EH (cell line): ENCODE measurements around the gene CNIH4.
"Not testable (repeated sequence)": the region's sequence is repeated elsewhere in the genome, so short reads cannot be mapped to it uniquely, and the experiment has no call there.

Source experiments
- DNase-seq: peaks from one replicate; pipeline ENCODE4 v3.0.0-alpha.2; 2015; ENCODE audit warnings: low read depth

The CNIH4 gene

DNA sequence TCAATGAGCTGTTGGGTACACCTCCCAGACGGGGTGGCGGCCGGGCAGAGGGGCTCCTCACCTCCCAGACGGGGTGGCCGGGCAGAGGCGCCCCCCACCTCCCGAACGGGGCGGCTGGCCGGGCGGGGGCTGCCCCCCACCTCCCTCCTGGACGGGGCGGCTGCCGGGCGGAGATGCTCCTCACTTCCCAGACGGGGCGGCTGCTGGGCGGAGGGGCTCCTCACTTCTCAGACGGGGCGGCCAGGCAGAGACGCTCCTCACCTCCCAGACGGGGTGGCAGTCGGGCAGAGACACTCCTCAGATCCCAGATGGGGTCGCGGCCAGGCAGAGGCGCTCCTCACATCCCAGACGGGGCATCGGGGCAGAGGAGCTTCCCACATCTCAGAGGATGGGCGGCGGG lies 7.0 kb upstream of the CNIH4 start:
- not testable (repeated sequence) for DNase-seq

DNA sequence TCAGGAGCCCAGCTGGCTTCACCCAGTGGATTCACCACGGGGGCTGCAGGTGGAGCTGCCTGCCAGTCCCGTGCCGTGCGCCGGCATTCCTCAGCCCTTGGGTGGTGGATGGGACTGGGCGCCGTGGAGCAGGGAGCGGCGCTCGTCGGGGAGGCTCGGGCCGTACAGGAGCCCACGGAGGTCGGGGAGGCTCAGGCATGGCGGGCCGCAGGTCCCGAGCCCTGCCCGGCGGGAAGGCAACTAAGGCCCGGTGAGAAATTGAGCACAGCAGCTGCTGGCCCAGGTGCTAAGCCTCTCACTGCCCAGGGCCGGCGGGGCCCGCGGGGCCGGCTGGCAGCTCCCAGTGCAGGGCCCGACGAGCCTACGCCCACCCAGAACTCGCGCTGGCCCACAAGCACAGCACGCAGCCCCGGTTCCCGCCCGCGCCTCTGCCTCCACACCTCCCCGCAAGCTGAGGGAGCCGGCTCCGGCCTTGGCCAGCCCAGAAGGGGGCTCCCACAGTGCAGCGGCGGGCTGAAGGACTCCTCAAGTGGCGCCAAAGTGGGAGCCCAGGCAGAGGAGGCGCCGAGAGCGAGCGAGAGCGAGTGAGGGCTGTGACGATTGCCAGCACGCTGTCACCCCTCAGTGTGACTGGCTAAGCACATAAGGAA lies 4.1 kb upstream of the CNIH4 start:
- not testable (repeated sequence) for DNase-seq

DNA sequence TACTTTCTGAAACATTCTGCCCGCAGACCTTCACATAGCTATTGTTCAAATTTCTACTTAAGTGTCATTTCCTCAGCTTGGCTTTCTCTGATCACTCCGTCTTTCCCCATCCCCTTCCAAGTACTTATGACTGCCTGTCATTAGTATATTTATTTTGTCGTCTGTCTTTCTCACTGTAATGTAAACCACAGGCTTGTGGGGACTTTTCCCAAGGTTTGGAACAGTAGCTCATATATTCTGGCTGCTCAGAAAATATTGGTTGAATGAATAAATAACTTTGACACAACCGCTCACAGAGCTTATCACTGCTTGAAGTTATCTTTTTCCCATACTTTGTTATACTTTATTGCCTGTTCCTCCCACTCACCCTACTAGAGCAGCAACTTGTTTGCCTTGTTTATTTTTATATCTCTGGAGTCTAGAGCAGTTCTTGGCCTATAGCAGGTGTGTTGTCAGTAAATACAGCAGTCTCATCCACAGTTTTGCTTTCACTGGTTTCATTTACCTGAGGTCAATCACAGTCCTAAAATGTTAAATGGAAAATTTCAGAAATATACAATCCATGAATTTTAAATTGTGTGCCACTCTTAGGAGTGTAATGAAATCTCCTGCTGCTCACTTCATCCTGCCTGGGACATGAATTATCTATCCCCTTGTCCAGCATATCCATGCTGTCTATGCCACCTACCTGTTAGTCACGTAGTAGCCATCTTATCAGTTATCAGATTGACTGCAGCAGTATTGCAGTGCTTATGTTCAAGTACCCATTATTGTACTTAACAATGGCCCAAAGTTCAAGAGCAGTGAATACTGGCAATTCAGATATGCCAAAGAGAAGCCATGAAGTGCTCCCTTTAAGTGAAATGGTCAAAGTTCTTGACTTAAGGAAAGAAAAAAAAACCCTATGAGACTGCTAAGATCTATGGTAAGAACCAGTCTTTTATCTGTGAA lies 2.4 kb upstream of the CNIH4 start:
- no peak for DNase-seq

DNA sequence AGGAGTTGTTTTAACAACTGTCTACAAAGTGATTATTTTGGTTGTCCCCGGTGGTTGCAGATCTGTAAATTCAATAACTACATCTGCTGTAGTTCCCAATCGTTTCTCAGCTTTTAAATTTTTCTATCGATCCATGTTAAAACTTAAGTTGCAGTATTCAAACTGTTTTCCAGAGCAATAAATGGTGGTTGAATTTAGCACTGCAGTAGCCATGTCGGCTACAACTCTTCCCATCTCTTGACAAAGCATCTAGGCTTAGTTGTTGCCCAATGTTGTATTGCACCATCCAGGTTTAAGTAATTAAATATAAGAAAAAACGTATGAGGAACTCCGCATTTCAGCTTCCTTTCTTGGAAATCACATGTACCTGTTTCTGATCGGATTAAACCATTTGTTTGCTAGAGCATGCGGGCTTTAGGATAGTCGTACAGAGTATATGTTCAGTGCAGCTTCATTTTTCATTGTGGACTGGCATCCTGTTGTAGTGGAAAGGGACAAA lies 996 bp downstream of the CNIH4 start:
- DNase-seq: peak; percentile 53

DNA sequence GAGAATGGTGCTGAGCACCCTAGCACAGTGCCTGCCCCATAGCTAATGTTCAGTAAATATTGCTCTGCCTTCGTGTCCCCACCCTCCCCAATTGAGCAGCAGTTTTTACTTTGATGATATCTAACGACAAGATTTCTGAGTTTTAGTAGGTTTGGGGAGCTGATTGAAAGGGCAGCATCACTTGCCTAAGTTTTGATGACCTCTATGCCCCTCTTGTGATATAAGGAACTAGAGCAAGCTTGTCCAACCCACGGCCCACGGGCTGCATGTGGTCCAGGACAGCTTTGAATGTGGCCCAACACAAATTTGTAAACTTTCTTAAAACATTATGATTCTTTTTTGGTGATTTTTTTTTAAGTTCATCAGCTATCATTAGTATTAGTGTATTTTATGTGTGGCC lies 1.6 kb downstream of the CNIH4 start:
- no peak for DNase-seq

DNA sequence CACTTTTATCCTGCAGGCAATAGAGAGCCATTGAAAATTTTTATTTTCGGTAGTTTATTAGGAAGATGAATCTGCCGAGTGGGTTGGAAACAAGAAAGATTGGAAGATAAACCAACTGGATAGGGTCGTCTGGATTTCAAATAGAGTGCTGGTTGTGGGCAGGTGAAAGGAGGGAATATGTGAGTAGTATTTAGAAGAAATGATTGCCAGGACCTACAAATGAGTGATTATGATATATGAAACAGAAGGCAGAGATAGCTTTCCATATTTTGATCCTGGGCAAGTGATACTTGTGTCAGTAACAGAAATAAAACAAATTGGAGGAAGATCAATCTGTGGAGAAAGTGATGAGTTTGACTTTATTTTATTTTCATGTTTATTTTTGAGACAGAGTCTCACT lies 2.5 kb downstream of the CNIH4 start:
- DNase-seq: no peak

DNA sequence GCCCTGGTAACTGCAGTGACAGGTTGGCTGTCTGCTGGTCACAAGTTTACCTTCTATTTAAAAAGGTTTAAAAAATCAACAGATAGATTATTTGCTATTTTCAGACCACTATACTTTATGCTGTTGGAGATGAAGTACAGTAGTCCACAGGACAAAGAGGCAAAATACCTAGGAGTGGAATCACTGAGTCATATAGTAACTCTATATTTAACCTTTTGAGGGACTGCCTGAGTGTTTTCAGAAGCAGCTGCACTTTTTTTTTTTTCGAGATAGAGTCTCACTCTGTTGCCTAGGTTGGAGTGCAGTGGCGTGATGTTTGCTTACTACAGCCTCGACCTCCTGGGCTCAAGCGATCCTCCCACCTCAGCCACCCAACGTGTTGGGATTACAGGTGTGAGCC lies 11.7 kb downstream of the CNIH4 start:
- no peak for DNase-seq

DNA sequence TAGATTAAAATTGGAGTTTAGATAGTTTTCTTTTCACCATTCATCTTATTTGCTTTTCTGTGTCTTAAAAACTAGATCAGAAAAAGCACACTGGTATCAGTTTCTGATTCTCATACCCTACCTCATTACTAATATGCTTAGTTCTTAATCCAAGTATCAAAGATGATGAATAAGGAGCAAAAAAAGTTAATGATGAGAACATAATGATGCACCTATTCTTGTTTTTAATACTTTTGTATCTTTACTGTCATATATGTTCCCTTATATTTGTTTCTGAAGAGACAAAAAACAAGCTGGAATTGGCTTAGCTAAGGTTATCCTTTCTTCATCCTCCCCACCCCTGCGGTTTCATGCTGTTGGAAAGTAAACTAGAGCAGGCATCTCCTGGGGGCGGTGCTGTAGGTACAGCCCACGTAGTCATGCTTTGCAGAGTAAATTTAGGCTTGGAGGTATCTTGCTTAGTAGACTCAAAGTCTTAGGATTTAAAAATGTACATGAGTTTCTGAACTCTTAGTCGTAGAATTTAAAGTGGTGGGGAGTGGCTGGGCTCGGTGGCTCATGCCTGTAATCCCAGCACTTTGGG lies 16.4 kb downstream of the CNIH4 start:
- no peak for DNase-seq

DNA sequence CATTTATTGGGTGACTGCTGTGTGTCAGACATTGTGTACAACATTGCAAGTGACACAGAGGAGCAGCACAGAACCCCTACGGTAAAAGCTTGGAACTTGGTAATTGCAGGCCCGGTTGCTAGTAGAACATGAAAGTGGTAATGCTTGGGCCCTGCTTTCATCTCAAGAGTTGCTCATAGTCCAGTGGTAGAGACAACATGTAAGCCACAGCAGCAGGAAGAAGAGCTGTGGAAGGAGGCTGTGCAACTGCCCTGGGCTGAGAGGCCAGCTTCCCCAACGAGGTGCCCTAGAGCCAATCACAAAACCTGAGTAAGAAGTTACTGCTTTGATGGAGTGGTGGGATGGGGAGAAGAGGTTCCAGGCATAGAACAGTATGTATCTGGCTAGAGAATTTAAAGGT lies 18.4 kb downstream of the CNIH4 start:
- no peak for DNase-seq

DNA sequence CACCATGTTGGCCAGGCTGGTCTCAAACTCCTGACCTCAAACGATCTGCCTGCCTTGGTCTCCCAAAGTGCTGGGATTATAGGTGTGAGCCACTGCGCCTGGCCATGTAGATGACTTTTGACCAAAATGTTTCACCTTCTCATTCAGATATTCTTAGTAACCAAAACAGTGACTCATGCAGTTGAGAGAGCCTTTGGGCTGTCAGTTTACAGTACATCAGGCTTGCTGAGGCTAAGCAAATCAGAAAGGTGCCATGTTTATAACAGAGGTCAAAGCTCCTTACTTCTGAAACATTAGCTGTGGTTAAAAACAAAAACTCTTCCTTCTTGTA lies 21.0 kb downstream of the CNIH4 start:
- peak; percentile 64 for DNase-seq

DNA sequence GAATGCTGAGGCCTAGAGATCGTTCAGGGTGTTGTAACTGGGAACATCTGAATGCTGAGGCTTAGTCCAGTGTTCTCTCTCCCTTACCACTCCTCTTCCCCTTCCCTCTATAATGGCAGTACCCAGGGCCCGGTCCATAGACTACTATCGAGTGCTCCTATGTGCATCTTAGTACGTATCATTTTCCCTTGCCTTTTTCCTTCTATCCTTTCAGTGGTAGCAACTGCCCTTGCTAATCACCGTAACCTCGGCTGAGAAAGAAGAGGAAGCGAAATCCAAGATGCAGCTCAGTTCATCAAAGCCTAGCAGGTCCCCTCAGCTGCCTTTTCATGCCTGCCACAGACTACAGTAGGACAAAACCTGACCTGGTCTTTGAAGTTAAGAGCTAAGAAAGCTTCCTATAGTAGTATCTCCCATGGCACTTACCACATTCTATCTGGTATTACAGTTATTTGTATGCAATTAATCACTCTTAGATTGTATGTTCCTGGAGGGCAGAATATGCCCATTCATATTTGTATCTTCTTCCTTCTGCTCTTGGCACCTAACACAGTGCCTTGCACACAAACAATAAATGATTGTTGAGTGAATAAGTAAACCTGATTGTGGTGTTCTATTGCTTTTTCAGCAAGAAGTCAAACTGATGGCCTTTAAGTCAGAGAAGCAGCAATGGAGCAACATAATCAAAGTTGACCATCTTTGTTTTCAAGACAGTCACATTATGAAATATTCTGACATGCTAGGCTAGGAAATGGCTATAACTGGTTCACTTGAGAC lies 22.4 kb downstream of the CNIH4 start:
- no peak for DNase-seq

DNA sequence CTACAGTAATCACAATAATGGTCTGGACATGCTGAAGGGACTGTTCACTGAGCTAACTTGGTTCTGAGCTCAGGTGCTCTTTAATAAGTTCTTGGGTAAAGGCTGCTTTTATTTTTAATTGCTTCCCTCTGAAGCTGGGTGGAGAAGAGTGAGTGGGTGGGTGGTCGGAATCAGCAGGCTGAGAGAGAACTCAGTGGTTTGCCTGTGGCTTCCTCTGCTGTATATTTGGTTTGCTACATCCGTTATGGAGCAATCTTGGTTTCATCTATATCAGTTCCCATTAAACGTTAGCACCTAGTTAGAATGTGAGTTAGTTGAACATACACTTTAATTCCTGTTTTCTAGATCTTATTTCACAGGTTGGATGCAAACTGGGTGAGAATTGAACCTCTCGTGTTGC lies 23.3 kb downstream of the CNIH4 start:
- DNase-seq: no peak

DNA sequence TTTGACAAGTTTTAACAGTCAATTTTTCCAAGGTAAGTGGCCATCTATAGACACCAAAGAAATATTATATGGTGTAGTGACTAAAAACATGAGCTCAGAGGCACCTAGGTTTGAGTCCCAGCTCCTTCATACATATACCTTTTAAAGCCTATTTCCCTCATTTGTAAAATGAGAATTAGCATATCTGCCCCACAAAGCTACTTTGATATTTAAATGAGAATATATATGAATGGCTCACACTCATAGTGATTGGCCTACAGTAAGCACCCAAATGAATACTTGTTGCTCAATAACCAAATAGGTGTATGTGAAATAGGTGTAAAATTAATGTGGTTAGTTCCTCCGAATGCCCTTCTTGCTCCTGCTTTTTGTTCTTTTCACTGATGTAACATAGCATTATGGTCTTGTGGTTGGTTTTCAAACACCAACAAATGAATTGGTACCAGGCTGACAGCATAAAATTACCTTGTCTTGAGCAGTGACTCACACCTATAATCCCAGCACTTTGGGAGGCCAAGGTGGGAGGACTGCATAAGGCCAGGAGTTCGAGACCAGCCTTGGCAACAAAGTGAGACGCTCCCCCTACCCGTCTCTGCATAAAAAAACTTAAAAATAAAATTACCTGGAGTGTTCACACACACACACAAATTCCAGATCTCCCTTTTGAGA lies 25.3 kb downstream of the CNIH4 start:
- no peak for DNase-seq

DNA sequence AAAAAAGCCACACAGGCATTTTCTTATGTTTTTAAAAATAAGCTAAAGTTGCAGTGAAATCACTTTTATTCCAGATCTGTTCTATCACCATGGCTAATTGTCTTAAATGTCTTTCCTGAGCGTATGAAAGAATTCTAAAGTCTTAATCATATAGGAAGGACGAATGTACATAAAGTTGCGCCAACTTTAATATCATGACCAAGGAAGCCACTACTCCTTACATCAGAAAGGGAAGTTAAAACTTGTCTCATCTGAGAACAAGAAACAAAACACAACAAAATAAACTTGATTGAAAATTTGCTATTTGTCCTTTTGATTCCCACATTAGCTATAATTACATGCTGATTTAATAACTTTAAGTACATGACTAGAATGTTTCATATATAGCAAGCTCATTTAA lies 26.5 kb downstream of the CNIH4 start:
- DNase-seq: no peak

DNA sequence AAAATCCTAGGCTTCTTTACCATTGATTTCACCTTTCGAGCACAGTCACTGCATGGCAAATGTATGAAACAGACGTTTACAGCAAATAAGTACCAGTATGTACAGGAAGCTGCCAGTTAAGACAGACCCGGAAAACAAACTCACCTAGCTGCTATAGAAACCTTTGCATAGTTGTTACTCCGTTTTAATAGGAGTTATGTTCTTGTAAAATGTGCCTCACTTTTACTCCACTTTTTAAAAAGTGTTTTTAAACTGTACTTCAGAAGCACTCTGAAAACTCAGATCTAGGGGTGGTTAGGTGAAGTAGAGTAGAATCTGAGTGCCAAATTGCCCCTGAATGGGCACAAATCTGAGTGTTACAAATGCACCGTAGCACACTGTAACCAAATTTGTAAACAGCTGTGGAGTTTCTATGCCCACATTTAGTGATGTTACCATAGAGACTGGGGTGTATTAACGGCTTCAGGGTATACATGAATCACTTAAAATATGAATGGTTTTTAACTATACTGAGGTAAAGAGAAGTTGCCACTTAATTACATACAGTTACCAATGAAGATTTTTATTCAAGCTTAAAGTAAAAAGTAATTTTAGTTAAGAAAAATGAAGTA lies 30.7 kb downstream of the CNIH4 start:
- DNase-seq: peak; percentile 22

DNA sequence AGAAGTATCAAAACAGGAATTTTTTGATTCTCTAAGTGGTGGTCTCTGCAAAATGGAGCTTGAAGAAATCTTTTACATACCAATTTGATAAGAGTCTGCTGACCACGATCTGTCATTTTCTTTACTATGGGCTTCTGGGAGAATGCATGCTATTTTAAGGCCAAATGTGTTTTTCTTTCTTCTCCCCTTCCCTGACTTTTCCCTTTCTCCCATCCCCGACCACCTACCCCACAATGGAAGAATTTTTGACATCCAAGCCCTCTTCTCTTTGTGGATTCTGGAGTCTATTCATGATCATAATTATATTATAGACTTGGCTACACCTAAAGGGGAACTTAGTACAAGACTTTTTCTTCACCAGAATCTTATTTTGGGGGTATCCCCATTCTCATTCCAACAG lies 31.3 kb downstream of the CNIH4 start:
- no peak for DNase-seq

DNA sequence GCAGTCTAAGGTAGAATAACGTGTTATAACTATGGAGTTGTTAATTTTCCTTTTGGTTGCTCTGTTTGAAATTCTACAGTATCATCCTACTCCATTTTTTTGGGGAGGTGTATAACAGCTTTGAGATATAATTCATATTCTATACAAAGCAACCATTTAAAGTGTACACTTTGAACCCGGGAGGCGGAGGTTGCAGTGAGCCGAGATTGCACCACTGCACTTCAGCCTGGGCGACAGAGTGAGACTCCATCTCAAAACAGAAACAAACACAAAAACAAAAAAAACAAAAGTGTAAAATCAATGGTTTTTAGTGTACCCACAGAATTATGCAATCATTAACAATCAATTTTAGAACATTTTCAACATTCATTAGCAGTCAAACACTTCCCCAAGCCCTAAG lies 33.8 kb downstream of the CNIH4 start:
- no peak for DNase-seq

DNA sequence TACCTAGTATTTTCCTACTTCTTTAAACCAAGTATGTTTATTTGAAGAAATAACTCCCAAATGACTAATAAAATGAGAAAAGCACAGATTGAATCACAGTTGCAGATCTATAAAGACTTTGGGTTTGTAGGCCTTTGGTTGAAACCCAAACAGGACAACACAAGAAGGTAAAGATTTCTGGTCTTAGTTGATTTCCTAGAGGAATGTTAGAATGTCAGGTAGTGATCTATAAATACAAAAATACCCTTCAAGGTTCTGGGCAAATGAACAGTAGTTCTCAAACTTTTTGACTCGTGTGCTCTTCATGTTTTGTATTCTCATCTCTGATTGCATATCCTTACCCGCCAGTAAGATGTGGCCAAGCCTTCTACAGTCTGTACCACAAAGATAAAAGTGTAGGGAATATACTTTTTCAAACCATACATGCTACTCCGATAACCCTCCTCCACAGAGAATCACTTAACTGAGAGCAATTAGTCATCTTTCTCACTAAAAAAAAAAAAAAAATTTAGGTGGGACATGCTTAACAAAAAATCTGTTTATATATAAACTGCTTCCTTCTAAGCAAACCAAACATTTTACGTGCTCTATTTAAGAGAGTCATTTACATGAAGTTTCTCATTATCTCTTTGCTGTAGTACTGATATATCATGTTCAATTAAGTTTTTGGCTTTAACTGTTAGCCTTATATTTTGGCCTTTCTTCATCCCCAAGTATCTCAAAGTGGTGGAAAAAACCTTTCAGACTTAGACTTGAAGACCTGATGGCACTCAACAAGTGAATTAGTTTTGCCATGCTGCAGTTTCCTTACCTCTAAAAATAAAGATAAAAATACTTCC lies 36.0 kb downstream of the CNIH4 start:
- peak; percentile 33 for DNase-seq

DNA sequence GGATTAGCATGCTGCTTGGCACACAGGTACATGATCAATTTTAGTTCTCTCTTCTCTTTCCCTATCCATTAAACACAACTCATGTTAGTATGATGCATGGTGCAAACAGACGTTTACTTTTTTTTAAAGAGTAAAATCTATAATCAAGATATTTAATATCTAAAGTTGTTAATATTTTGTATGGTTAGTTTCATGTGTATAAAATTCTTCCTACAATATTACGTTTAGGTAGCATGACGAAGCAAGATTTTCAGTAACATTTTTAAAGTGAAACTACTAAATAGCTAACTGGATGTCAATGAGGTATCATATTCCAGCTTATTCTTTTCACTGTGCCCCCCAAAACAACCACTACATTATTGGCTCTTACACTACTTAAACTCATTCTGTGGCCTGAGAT lies 36.6 kb downstream of the CNIH4 start:
- DNase-seq: no peak

DNA sequence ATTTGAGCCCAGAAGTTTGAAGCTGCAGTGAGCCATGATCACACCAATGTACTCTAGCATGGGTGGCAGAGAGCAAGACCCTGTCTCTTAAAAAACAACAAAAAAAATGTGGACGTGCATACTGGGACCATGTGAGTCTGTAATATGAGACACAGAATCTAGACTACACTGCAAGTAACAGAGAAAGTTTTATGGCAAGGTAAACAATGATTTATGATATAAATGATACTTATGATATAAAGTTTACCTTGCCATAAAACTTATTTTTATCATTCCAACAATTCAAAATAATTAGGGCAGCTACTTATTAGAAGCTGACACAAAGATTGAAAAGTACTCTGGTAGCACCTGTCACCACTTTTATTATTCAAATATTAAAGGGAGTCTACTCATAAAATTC lies 43.2 kb downstream of the CNIH4 start:
- DNase-seq: no peak
